ENCODE results near the gene HIPK3. TPM values are rescaled to one million over a fixed set of nuclear protein-coding genes. Genes with fewer than 3 reads are reported as not detected.

Gene HIPK3
- total and polyA plus RNA-seq, 10 of the 15 experiments (the other 5 are each of a cell fraction or from before 2014, with no cell fraction given), result 3.4 to 26.5 (median 13.6) TPM

DNA sequence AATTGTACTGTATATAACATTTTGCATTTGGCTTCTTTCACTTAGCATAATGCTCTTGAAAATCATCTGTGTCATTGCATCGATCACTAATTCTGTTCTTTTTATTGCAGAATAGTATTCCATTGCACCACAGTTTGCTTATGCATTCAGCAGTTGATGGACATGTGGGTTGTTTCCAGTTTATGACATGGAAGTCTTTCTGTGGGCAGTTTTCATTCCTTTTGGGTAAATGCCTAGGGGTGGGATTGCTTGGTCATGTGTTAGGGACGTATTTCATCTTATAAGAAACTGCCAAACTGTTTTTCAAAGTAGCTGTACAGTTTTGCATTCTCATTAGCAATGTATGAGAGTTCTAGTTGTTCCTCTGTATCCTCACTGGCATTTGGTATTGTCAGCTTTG lies 127.0 kb downstream of the HIPK3 start:
- Histone ChIP-seq H3K4me1 (ENCODE audit: control insufficient read depth, insufficient read depth, low read length) (peaks cover 42% of the 10 kb centered on the region), H3K79me2 (ENCODE audit: control insufficient read depth, insufficient read depth, low read length) (no peaks in the 10 kb centered on the region; the same call in none of the 2 replicates), H3K4me2 (ENCODE audit: control insufficient read depth, insufficient read depth) (peak overlapping the region; percentile 39; the same call in 1 of the 2 replicates), H3K9me3 (replicated peaks; ENCODE audit: control insufficient read depth, insufficient read depth, low read length) (peaks cover 4% of the 10 kb centered on the region; the same call in 2 of the 3 replicates), H2AFZ (ENCODE audit: control insufficient read depth, low read depth, low read length) (no peak overlapping the region), H3K27me3 (replicated peaks in 1 of 2; ENCODE audit: control insufficient read depth in 2 of 2, insufficient read depth in 2 of 2, low read length in 1 of 2) (no peaks in the 10 kb centered on the region), H3K36me3 (ENCODE audit: control insufficient read depth in 2 of 2, insufficient read depth in 2 of 2, low read length in 1 of 2) (no peaks in the 10 kb centered on the region), H3K9ac (ENCODE audit: control insufficient read depth, insufficient read depth, low read length) (no peak overlapping the region), H4K20me1 (ENCODE audit: control insufficient read depth, insufficient read depth) (no peaks in the 10 kb centered on the region), H3K27ac (ENCODE audit: control insufficient read depth, insufficient read depth) (no peak overlapping the region), H3K4me3 (peak overlapping the region; percentile 2; the same call in 1 of the 2 replicates)
- TF ChIP-seq, protein P1, sequence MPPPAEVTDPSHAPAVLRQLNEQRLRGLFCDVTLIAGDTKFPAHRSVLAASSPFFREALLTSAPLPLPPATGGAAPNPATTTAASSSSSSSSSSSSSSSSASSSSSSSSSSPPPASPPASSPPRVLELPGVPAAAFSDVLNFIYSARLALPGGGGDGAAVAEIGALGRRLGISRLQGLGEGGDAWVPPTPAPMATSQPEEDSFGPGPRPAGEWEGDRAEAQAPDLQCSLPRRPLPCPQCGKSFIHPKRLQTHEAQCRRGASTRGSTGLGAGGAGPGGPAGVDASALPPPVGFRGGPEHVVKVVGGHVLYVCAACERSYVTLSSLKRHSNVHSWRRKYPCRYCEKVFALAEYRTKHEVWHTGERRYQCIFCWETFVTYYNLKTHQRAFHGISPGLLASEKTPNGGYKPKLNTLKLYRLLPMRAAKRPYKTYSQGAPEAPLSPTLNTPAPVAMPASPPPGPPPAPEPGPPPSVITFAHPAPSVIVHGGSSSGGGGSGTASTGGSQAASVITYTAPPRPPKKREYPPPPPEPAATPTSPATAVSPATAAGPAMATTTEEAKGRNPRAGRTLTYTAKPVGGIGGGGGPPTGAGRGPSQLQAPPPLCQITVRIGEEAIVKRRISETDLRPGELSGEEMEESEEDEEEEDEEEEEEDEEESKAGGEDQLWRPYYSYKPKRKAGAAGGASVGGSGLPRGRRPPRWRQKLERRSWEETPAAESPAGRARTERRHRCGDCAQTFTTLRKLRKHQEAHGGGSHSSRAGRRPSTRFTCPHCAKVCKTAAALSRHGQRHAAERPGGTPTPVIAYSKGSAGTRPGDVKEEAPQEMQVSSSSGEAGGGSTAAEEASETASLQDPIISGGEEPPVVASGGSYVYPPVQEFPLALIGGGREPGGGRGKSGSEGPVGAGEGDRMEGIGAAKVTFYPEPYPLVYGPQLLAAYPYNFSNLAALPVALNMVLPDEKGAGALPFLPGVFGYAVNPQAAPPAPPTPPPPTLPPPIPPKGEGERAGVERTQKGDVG (CRISPR knock-in tag; IDR thresholded peaks at IDR 0.05), result no peak
- TF ChIP-seq CUX1 (IDR thresholded peaks at IDR 0.05; ENCODE audit: insufficient replicate concordance, low read depth, low read length), result peak; percentile 10
- DNase-seq (ENCODE audit: low read depth, low spot score) (no peak), FAIRE-seq (no peak), ATAC-seq (no peak)
- ChIA-PET POLR2A (no interaction called here), CTCF (interaction anchor here (0.6 kb wide), 1 partner anchor 21 kb away, joined by 3 read pairs; no protein-coding TSS in a partner anchor), RAD21 (ENCODE audit: unreplicated experiment) (interaction anchor here (1.4 kb wide), 1 partner anchor 95 kb away, joined by 3 read pairs; no protein-coding TSS in a partner anchor), SMC1A (ENCODE audit: uncharacterized antibody, unreplicated experiment) (interaction anchor here (0.9 kb wide), 2 partner anchors 21 to 443 kb away, joined by 3 read pairs; no protein-coding TSS in a partner anchor)
- intact Hi-C loops (cut with micrococcal nuclease; ENCODE audit: unreplicated experiment) (loop anchor here (5.0 to 10.0 kb wide), 2 partner anchors 143 to 671 kb away; partner anchors contain the start of gene CAPRIN1), in situ Hi-C loops (cut with MboI) (no loop called here)
- BruUV-seq (replicated peaks), result no TSS peak
- 100% methylated on average over 2 of the region's 2 CpGs for WGBS (ENCODE audit: insufficient coverage, insufficient replicate concordance, low lambda C conversion rate, missing lambda C conversion rate)
